B cell (primary cell): ENCODE results near the gene COL17A1. TPM values are rescaled to one million over a fixed set of nuclear protein-coding genes. Genes with fewer than 3 reads are reported as not detected.

Experiments used
- ATAC-seq: fragments of 200-7000 bp; cut with Tn5 transposase; one replicate; pipeline ENCODE4 v1.10.0; 2021; ENCODE audit warnings: low read depth, mild to moderate bottlenecking, moderate number of reproducible peaks, moderate library complexity
- CTCF ChIA-PET: fragments of 350-600 bp; sonication (Branson Sonifier 250); formaldehyde crosslinking; loops from one replicate; lab custom pipeline; 2021; ENCODE audit warnings: antibody characterized with exemption, inconsistent platforms; lab: Charles Lee
- POLR2A ChIA-PET: fragments of 350-600 bp; sonication (Branson Sonifier 250); formaldehyde crosslinking; loops from one replicate; lab custom pipeline; 2021; ENCODE audit warnings: antibody characterized with exemption; lab: Charles Lee
- DNase-seq: peaks from one replicate; pipeline ENCODE4 v3.0.0; 2013
- H2AFZ ChIP-seq: 2 replicates; pipeline ENCODE4 v1.6.1; 2012; ENCODE audit warnings: mild to moderate bottlenecking, low read depth, low read length; ENCODE audit not compliant: insufficient read depth, poor library complexity, severe bottlenecking
- H3K27ac ChIP-seq, 2 donors: 1 replicate in 1 of 2; 2 replicates in 1 of 2; pipeline ENCODE4 v1.5.1; 2012 to 2013; ENCODE audit warnings: low read length in 2 of 2, mild to moderate bottlenecking in 2 of 2, moderate library complexity in 1 of 2
- H3K27me3 ChIP-seq, 4 experiments: fragments of 200-600 bp in 1 of 4; sonication (generic) in 1 of 4; replicated peaks in 1 of 4; 1 replicate in 2 of 4; 2 replicates in 2 of 4; pipeline versions ENCODE4 v1.6.1 to v1.7.0; 2013 to 2016; ENCODE audit warnings: low read length in 3 of 4, mild to moderate bottlenecking in 2 of 4, mixed read lengths in 1 of 4, moderate library complexity in 1 of 4; ENCODE audit not compliant: insufficient read depth in 4 of 4, control insufficient read depth in 3 of 4; ENCODE audit errors: control extremely low read depth in 1 of 4
- H3K36me3 ChIP-seq, 2 experiments: replicated peaks in 1 of 2; 1 replicate in 1 of 2; 2 replicates in 1 of 2; pipeline versions ENCODE4 v1.6.1 to v1.7.1; 2013; ENCODE audit warnings: low read length in 1 of 2; ENCODE audit not compliant: insufficient read depth in 2 of 2, control insufficient read depth in 1 of 2; ENCODE audit errors: control extremely low read depth in 1 of 2, extremely low read depth in 1 of 2
- H3K4me1 ChIP-seq, 2 donors: fragments of 200-600 bp in 1 of 2; sonication (generic) in 1 of 2; 1 replicate in 1 of 2; 2 replicates in 1 of 2; pipeline versions ENCODE4 v1.5.1 to v1.6.1; 2013 to 2017; ENCODE audit warnings: low read length in 2 of 2; ENCODE audit not compliant: control insufficient read depth in 2 of 2, insufficient read depth in 2 of 2
- H3K4me2 ChIP-seq: replicated peaks from 2 replicates; pipeline ENCODE3; 2012; ENCODE audit warnings: mild to moderate bottlenecking, low read depth, low read length; ENCODE audit not compliant: poor library complexity, severe bottlenecking
- H3K4me3 ChIP-seq, 5 experiments: fragments of 200-600 bp in 1 of 5; sonication (generic) in 1 of 5; 1 replicate in 3 of 5; 2 replicates in 2 of 5; pipeline versions ENCODE4 v1.5.1 to v1.7.0; 2011 to 2016; ENCODE audit warnings: low read length in 4 of 5, mild to moderate bottlenecking in 4 of 5, low read depth in 2 of 5, control low read depth in 1 of 5, moderate library complexity in 1 of 5; ENCODE audit not compliant: insufficient read depth in 1 of 5; ENCODE audit errors: control extremely low read depth in 1 of 5, extremely low read depth in 1 of 5
- H3K79me2 ChIP-seq: fragments of 200-600 bp; sonication (generic); one replicate; pipeline ENCODE4 v1.6.0; 2016; ENCODE audit warnings: low read length; ENCODE audit not compliant: control insufficient read depth, insufficient read depth
- H3K9ac ChIP-seq: fragments of 200-600 bp; sonication (generic); 2 replicates; pipeline ENCODE4 v1.6.1; 2017; ENCODE audit warnings: mild to moderate bottlenecking, low read length, moderate library complexity
- H3K9me3 ChIP-seq, 3 donors: one replicate each; pipeline versions ENCODE4 v1.6.1 to v1.7.1; 2013; ENCODE audit warnings: low read length in 2 of 3; ENCODE audit not compliant: control insufficient read depth in 2 of 3, insufficient read depth in 1 of 3; ENCODE audit errors: control extremely low read depth in 1 of 3
- H4K20me1 ChIP-seq: 2 replicates; pipeline ENCODE4 v1.6.0; 2012; ENCODE audit warnings: mild to moderate bottlenecking, low read length; ENCODE audit not compliant: insufficient read depth, control insufficient read depth, poor library complexity, severe bottlenecking
- H3K27ac Mint-ChIP-seq: one replicate; pipeline ENCODE4 v1.8.0; 2021; ENCODE audit warnings: mixed read lengths
- H3K27me3 Mint-ChIP-seq: one replicate; pipeline ENCODE4 v1.8.0; 2021; ENCODE audit warnings: mixed read lengths
- H3K4me1 Mint-ChIP-seq: one replicate; pipeline ENCODE4 v1.8.0; 2021; ENCODE audit warnings: mixed read lengths
- H3K4me3 Mint-ChIP-seq: one replicate; pipeline ENCODE4 v1.8.0; 2021; ENCODE audit warnings: mixed read lengths
- H3K9me3 Mint-ChIP-seq: one replicate; pipeline ENCODE4 v1.8.0; 2022; ENCODE audit warnings: mixed read lengths; ENCODE audit not compliant: insufficient read depth
- CTCF ChIP-seq: fragments of 200-600 bp; IDR thresholded peaks from one replicate; pipeline ENCODE4 v1.8.0; 2022; ENCODE audit warnings: antibody characterized with exemption, mild to moderate bottlenecking
- EZH2 ChIP-seq: IDR thresholded peaks from 2 replicates; pipeline ENCODE4 v1.6.1; 2012; ENCODE audit warnings: borderline replicate concordance, low read depth, mild to moderate bottlenecking, moderate library complexity, low read length; ENCODE audit not compliant: insufficient read depth, poor library complexity, severe bottlenecking
- WGBS: methylation state at CpG from one replicate; pipeline ENCODE4 v1.1.5; 2013; ENCODE audit warnings: missing lambda C conversion rate; ENCODE audit not compliant: insufficient coverage; 5-methylcytosine and 5-hydroxymethylcytosine counted together
- intact Hi-C: fragments of 100-400 bp; cut with micrococcal nuclease; formaldehyde crosslinking; loops from one replicate; pipeline ENCODE4 v1.10.0; 2022
- polyA plus RNA-seq: library from polyadenylated mRNA; depleted of rRNA; stranded (reverse); fragments of >200 nt; gene quantifications from 2 replicates; pipeline ENCODE4 v1.2.3, GENCODE V29; 2012
- total RNA-seq, 2 donors: library from RNA; stranded (reverse); fragments of 120-200 nt in 1 of 2; gene quantifications; 1 replicate in 1 of 2; 2 replicates in 1 of 2; pipeline versions ENCODE4 v1.2.3 to v1.2.4, GENCODE V29; 2013 to 2022

The COL17A1 gene
- total and polyA plus RNA-seq, 2 donors (not counting 1 experiment from before 2014, with no cell fraction given): not detected

GRCh38 chr10:104067525-104067924 is 18.2 kb downstream of the COL17A1 start:
- Histone ChIP-seq H4K20me1 (no peaks in the 10 kb centered on the region), H3K79me2 (no peaks in the 10 kb centered on the region), H3K4me1 (no peaks in the 10 kb centered on the region), H3K4me2 (no peak overlapping the region), H3K9ac (no peak overlapping the region), H3K36me3 (no peaks in the 10 kb centered on the region), H3K27ac (no peak overlapping the region), H2AFZ (no peak overlapping the region), H3K9me3 (no peaks in the 10 kb centered on the region), H3K27me3 (peaks cover 0 to 4% (median 0%) of the 10 kb centered on the region in 4 experiments), H3K4me3 (no peak overlapping the region)
- 98% methylated on average over 12 of the region's 12 CpGs for WGBS
- intact Hi-C loops: no loop called here
- H3K9me3 Mint-ChIP-seq: no peaks in the 10 kb centered on the region
- no peak overlapping the region for H3K27ac Mint-ChIP-seq
- POLR2A ChIA-PET: interaction anchor here (0.7 kb wide), 1 partner anchor 289 kb away, joined by 8 read pairs; no protein-coding TSS in a partner anchor
- TF ChIP-seq CTCF (no peak), EZH2 (no peak)
- no peaks in the 10 kb centered on the region for H3K4me1 Mint-ChIP-seq
- ATAC-seq (no peak), DNase-seq (no peak)
- peaks cover 16% of the 10 kb centered on the region for H3K27me3 Mint-ChIP-seq
- CTCF ChIA-PET: no interaction called here
- no peak overlapping the region for H3K4me3 Mint-ChIP-seq

GRCh38 chr10:104066945-104067344 is 18.7 kb downstream of the COL17A1 start:
- Histone ChIP-seq H4K20me1 (no peaks in the 10 kb centered on the region), H3K9ac (no peak overlapping the region), H3K9me3 (no peaks in the 10 kb centered on the region), H3K4me1 (no peaks in the 10 kb centered on the region), H3K4me2 (no peak overlapping the region), H3K27ac (no peak overlapping the region), H3K79me2 (no peaks in the 10 kb centered on the region), H3K4me3 (no peak overlapping the region), H3K27me3 (peaks cover 0 to 4% (median 0%) of the 10 kb centered on the region in 4 experiments), H3K36me3 (no peaks in the 10 kb centered on the region), H2AFZ (no peak overlapping the region)
- Mint-ChIP-seq H3K9me3 (no peaks in the 10 kb centered on the region), H3K27me3 (peaks cover 16% of the 10 kb centered on the region), H3K4me1 (no peaks in the 10 kb centered on the region), H3K4me3 (no peak overlapping the region), H3K27ac (no peak overlapping the region)
- DNase-seq (no peak), ATAC-seq (no peak)
- CTCF ChIA-PET: interaction anchor here (1.5 kb wide), 1 partner anchor 179 kb away, joined by 3 read pairs; no protein-coding TSS in a partner anchor
- intact Hi-C loops: no loop called here
- POLR2A ChIA-PET: interaction anchor here (0.7 kb wide), 1 partner anchor 290 kb away, joined by 8 read pairs; no protein-coding TSS in a partner anchor
- TF ChIP-seq EZH2: no peak
- no peak for TF ChIP-seq CTCF
- 76% methylated on average over 5 of the region's 7 CpGs for WGBS
